ENCODE data around the gene TSPAN9. TPM values are rescaled to one million over a fixed set of nuclear protein-coding genes. Genes with fewer than 3 reads are reported as not detected.

The TSPAN9 gene
- total RNA-seq, 2 experiments from 2014 or later = 0.07 TPM; not detected in 1

DNA sequence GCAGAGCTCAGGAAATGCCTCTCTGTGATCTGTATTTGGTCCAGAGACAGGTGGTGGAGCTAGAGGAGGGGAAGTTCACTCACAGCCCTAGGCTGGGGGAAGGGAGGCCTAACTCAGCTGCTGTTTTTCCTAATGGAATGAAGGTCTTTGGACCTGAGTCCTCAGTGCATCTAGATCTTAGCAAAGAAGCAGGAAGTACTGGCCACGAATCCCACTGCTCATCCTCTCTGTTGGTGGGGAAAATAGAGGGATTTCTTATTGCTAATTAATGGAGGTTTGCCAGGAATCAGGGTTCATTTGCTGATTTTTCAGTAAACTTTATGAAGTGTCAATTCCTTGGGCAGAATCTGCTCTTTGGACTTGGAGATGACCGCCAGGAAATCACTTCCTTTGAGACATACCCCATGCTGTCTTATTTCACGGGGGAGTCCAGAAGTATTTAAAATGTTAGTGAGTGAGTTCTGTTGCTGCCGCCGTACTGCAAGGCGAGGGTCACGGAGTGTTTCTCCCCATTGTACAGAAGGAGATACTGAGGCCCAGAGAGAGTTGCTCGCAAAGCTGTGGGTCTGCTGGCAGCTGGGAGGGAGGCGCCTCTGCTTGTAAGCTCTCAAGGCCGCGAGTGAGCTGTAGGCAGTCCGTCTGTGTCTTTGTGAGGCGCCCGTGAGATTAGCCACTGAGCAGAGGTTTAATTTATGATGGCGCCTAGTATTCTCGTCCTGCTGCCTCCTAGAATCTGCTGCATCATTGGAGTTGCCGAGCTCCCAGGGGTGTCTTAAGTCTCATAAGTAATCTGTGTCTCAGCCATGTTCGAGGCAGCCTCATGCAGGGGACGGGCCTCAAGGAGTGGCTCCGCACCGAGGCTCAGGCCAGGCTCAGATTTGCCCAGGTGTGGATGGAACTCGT, 88.2 kb downstream of the TSPAN9 start:
- Mint-ChIP-seq H3K27ac (no peak overlapping the region), H3K9me3 (no peaks in the 10 kb centered on the region), H3K4me3 (no peak overlapping the region), H3K27me3 (peaks cover 8% of the 10 kb centered on the region), H3K36me3 (ENCODE audit: low read depth) (no peaks in the 10 kb centered on the region), H3K4me1 (ENCODE audit: low read depth) (peaks cover 10% of the 10 kb centered on the region)
- ATAC-seq (no peak), DNase-seq (no peak)
- CTCF ChIA-PET = no interaction called here
- intact Hi-C loops (cut with micrococcal nuclease) = no loop called here
- POLR2A ChIA-PET = no interaction called here
- TF ChIP-seq, protein P1, sequence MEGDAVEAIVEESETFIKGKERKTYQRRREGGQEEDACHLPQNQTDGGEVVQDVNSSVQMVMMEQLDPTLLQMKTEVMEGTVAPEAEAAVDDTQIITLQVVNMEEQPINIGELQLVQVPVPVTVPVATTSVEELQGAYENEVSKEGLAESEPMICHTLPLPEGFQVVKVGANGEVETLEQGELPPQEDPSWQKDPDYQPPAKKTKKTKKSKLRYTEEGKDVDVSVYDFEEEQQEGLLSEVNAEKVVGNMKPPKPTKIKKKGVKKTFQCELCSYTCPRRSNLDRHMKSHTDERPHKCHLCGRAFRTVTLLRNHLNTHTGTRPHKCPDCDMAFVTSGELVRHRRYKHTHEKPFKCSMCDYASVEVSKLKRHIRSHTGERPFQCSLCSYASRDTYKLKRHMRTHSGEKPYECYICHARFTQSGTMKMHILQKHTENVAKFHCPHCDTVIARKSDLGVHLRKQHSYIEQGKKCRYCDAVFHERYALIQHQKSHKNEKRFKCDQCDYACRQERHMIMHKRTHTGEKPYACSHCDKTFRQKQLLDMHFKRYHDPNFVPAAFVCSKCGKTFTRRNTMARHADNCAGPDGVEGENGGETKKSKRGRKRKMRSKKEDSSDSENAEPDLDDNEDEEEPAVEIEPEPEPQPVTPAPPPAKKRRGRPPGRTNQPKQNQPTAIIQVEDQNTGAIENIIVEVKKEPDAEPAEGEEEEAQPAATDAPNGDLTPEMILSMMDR (IDR thresholded peaks at IDR 0.05) = no peak

DNA sequence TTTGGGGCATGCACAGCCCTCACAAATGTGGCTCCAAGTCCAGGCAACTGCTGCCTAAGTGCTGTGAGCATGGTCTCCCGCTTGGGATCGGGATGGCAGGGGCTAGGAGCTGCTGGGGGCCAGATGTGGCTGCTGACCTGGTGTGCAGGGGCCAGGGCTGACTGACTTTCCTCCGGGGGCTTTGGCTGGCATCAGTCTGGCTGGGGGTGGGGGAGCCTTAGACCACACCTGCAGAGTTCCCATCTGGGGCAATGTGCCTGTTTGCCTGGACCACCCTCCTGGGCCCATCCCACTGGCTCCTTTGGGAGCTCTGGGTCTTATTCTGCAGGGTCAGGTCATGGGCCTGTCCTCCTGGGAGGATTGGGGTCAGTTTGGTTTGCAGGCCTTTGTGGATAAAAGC, 90.5 kb downstream of the TSPAN9 start:
- no peak overlapping the region for H3K4me3 Mint-ChIP-seq
- intact Hi-C loops (cut with micrococcal nuclease) = no loop called here
- CTCF ChIA-PET = interaction anchor here (1.7 to 2.7 kb wide), 2 partner anchors 108 to 133 kb away, joined by 4 to 7 read pairs; no protein-coding TSS in a partner anchor
- TF ChIP-seq, protein P1 (IDR thresholded peaks at IDR 0.05) = no peak
- H3K36me3 Mint-ChIP-seq (ENCODE audit: low read depth) = no peaks in the 10 kb centered on the region
- peaks cover 8% of the 10 kb centered on the region for H3K27me3 Mint-ChIP-seq
- DNase-seq (no peak), ATAC-seq (no peak)
- no peak overlapping the region for H3K27ac Mint-ChIP-seq
- POLR2A ChIA-PET = no interaction called here
- no peaks in the 10 kb centered on the region for H3K9me3 Mint-ChIP-seq
- H3K4me1 Mint-ChIP-seq (ENCODE audit: low read depth) = peaks cover 10% of the 10 kb centered on the region

DNA sequence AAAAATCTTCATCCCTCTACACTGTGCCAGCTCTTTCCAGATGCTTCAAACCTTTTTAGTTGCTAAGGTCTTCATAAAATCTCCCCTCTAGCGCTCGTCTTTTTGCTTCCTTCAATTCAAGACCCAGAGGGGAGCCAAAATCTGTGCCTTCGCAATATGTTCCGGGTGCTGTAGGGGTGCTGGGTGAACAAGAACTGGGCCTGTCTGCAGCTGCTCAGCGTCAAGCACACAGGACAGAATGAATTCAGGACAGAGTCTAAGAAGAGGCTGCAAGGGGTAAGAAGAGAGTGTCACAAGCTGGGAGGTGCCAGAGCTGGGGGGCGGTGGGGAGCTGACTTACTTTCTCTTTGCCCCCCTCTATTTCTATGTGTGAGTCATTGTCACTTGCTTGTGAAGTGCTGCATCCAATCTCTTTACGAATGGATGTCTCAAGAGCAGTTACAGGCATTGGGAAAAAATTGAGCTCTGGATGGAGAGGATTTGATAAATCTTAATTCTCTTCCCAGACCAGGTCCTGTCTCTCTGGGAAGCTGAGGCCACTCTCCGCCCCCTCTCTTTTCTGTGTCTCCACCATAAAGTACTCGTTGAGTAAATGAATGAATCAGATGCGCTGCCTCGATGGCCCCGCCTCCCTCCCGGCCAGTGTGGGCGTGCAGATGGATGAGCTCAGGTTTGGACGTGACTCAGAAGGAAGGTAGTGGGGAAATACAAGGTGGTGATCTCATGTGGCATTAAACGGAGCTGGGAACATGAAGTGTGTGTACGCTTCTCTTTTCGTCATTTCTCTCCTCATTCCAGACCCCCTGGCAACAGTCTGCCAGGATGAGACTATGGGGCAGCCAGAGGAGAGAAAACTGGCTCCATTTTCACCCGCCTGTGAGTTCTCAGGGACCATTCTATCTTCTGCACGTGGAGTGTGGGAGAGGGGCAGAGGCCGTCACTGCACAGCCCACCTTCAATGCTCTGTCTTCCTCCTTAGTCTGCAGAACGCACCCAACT, 91.3 kb downstream of the TSPAN9 start:
- peak; percentile 90 for ATAC-seq
- Mint-ChIP-seq H3K4me3 (no peak overlapping the region), H3K27ac (no peak overlapping the region), H3K4me1 (ENCODE audit: low read depth) (peaks cover 10% of the 10 kb centered on the region), H3K27me3 (peaks cover 8% of the 10 kb centered on the region), H3K36me3 (ENCODE audit: low read depth) (no peaks in the 10 kb centered on the region), H3K9me3 (no peaks in the 10 kb centered on the region)
- intact Hi-C loops (cut with micrococcal nuclease) = no loop called here
- POLR2A ChIA-PET = no interaction called here
- TF ChIP-seq, protein P1 (IDR thresholded peaks at IDR 0.05) = no peak
- DNase-seq = peak; percentile 81
- CTCF ChIA-PET = interaction anchor here (0.9 to 2.7 kb wide), 4 partner anchors 15 to 107 kb away, joined by 3 to 7 read pairs (median 5); no protein-coding TSS in a partner anchor

DNA sequence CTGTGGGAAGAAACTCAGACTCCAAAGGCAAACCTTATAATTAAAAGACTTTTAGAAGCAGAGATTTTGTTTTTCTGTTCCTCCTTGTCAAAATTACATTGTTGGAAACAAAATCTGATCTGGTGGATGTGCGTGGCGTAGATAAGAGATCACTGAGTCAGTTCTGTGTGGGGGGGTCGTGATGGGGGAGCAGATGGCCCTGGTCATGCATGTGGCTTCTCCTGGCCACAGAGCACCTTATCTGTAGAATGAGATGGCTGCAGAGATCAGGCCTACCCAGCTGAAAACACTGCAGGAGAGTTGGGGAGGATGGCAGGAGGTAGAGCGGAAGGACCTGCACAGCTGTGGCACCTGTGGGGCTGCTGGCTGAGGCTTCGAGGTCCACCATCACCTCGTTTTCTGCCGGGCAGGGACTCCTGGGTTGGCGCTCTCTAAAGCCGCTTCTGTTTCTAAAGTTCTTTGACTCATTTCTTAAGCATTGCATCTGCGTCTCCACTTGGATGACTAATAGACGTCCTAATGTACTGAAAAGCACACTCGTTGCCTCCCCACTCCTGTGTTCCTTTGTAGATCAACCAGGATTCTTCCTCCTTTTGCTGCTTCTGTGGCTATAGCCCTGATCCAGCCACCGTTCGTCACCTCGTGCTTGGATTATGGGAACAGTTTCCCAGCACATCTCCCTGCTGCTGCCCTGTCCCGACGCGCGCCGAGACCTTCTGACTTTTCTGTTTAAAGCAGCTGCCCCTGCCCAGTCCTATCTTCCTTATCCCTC, 93.4 kb downstream of the TSPAN9 start:
- Mint-ChIP-seq H3K36me3 (ENCODE audit: low read depth) (no peaks in the 10 kb centered on the region), H3K27me3 (peaks cover 8% of the 10 kb centered on the region), H3K4me1 (ENCODE audit: low read depth) (peaks cover 10% of the 10 kb centered on the region), H3K4me3 (no peak overlapping the region), H3K27ac (no peak overlapping the region), H3K9me3 (no peaks in the 10 kb centered on the region)
- ATAC-seq (no peak), DNase-seq (no peak)
- TF ChIP-seq, protein P1 (IDR thresholded peaks at IDR 0.05) = no peak
- intact Hi-C loops (cut with micrococcal nuclease) = no loop called here
- POLR2A ChIA-PET = no interaction called here
- CTCF ChIA-PET = no interaction called here
